ENCODE data around the gene SUSD4.

SUSD4 gene

DNA sequence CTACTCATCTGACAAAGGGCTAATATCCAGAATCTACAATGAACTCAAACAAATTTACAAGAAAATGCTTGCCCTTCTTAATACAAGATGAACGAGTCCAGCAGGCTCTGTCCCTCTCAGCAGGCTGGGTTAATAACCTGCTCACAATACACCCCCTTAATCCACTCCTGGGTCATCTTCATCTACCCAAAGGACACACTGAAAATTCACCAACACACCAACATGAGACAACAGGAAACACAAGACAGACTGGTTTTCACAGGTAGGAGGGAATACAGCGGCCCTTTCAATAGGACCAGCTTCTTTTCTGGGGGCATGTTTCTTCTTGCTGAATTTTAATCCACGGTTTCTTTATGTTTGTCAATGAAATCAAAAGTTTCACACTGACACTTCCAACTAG is 44.6 kb downstream of the SUSD4 start:
- in situ Hi-C loops (cut with HindIII; ENCODE audit: low sequenced_read_pairs): no loop called here
- no peak for DNase-seq (ENCODE audit: low read depth)
- H3K4me3 ChIP-seq (ENCODE audit: low read depth, low read length): no peak overlapping the region
- TF ChIP-seq, protein P1, sequence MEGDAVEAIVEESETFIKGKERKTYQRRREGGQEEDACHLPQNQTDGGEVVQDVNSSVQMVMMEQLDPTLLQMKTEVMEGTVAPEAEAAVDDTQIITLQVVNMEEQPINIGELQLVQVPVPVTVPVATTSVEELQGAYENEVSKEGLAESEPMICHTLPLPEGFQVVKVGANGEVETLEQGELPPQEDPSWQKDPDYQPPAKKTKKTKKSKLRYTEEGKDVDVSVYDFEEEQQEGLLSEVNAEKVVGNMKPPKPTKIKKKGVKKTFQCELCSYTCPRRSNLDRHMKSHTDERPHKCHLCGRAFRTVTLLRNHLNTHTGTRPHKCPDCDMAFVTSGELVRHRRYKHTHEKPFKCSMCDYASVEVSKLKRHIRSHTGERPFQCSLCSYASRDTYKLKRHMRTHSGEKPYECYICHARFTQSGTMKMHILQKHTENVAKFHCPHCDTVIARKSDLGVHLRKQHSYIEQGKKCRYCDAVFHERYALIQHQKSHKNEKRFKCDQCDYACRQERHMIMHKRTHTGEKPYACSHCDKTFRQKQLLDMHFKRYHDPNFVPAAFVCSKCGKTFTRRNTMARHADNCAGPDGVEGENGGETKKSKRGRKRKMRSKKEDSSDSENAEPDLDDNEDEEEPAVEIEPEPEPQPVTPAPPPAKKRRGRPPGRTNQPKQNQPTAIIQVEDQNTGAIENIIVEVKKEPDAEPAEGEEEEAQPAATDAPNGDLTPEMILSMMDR (IDR thresholded peaks at IDR 0.05; ENCODE audit: low read depth, low read length, missing control alignments): no peak

DNA sequence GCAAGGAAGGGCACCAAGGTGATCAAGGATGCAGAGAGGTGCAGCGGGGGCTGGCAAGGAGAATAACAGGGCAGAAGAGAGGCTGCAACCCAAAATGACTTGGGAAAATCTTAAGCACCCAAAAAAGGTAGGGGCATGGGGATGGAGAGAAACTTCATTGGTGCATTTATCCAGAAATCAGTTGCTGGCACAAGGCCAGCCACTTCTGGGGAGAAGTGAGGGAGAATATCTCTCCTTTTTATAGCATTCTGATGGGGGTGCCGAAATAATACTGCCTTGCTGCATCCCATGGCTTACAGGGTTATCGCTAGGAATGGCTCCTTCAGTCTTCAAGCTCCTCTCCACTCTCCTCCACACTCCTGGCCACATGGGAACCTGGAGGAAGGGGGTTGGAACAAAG is 47.9 kb downstream of the SUSD4 start:
- in situ Hi-C loops (cut with HindIII; ENCODE audit: low sequenced_read_pairs): no loop called here
- no peak for DNase-seq (ENCODE audit: low read depth)
- TF ChIP-seq, protein P1 (IDR thresholded peaks at IDR 0.05; ENCODE audit: low read depth, low read length, missing control alignments): no peak

DNA sequence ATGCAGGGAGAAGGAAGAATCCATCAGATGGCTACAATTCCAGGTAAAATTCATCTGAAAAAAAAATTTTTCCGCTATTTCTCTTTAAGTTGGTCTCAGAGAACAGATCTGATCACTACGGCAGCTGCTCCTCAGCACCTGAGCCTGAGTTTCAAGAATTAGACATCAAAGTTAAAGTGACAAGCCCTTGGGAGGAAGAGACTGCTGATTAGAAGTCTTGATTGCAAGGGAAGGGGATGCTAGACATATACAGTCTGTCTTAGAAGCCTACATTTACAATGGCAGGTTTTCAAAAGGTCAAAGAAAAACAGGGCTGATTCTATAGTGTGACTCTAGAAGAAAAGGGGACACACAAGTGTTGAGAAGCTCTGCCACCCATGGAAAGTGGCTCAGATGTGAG is 48.3 kb downstream of the SUSD4 start:
- in situ Hi-C loops (cut with HindIII; ENCODE audit: low sequenced_read_pairs): no loop called here
- H3K4me3 ChIP-seq (ENCODE audit: low read depth, low read length): no peak overlapping the region
- TF ChIP-seq, protein P1 (IDR thresholded peaks at IDR 0.05; ENCODE audit: low read depth, low read length, missing control alignments): no peak
- no peak for DNase-seq (ENCODE audit: low read depth)

More for the DNA sequence above, 47.9 kb downstream of the SUSD4 start:
- H3K4me3 ChIP-seq (ENCODE audit: low read depth, low read length): no peak overlapping the region

DNA sequence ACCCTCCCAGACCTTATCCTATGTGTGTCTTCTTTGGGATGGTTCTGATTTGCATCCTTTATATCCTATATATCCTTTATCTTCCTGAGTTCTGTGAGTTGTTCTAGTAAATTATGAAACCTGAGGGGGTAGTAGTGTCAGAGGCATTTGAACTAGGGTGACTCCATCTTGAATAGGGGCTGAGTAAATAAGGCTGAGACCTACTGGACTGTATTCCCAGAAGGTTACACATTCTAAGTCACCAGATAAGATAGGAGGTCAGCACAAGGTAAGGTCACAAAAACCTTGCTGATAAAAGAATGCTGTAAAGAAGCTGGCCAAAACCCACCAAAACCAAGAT is 50.6 kb downstream of the SUSD4 start:
- DNase-seq (ENCODE audit: low read depth): no peak
- TF ChIP-seq, protein P1 (IDR thresholded peaks at IDR 0.05; ENCODE audit: low read depth, low read length, missing control alignments): no peak
- in situ Hi-C loops (cut with HindIII; ENCODE audit: low sequenced_read_pairs): no loop called here
- H3K4me3 ChIP-seq (ENCODE audit: low read depth, low read length): no peak overlapping the region

DNA sequence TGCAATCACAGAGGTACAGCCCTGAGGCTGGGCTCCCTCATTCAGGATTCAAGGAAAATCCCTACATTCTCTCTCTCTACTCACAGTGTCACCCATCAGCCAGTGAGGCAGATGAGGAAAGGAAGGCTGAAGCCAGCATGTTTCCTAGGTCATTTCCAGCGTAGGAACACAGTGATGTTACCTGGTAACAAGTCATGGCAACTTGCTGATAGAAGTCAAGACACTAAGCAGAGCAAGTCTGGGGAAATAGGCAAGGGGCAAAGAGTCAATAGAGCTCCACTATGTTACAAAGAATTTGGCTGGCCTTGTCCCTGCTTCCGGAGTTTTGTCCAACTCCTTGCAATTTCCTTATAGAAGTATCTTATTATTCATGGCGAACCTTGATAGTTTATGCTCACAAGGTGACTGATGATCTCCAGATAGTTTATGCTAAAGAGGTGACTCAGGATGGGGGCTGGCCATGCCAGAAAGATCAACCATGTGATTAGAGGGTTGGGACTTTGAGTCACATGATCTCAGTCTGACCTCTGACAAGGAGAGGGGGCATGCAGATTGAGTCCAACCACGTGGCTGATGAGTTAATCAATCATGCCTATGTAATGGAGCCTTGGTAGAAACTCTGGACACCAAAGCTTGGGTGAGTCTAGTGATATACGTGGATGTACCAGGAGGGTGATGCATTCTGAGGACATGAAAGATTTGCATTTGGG is 51.1 kb downstream of the SUSD4 start:
- TF ChIP-seq, protein P1 (IDR thresholded peaks at IDR 0.05; ENCODE audit: low read depth, low read length, missing control alignments): no peak
- in situ Hi-C loops (cut with HindIII; ENCODE audit: low sequenced_read_pairs): no loop called here
- DNase-seq (ENCODE audit: low read depth): no peak
- H3K4me3 ChIP-seq (ENCODE audit: low read depth, low read length): no peak overlapping the region

DNA sequence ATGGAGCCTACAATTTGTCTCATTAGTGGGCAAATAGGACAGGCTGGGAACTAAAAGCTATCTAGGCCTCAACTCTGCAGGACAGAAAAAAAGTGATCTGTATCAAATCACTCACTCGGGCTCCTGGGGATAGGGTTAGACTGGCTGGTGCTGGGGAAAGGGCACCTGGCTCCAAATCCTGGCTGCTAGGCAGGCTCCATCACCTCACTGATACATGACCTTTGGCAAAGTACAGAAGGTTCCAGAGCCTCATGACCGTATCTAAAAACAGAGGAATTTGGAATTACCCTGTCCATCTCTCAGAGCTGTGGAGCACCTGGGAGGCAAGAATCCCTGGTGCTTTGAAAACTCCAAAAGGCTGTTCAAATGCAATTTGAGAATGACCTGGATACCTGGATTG is 51.7 kb downstream of the SUSD4 start:
- TF ChIP-seq, protein P1 (IDR thresholded peaks at IDR 0.05; ENCODE audit: low read depth, low read length, missing control alignments): no peak
- DNase-seq (ENCODE audit: low read depth): no peak
- no peak overlapping the region for H3K4me3 ChIP-seq (ENCODE audit: low read depth, low read length)
- in situ Hi-C loops (cut with HindIII; ENCODE audit: low sequenced_read_pairs): no loop called here

All from astrocyte of the cerebellum (primary cell).